Activated naive CD8-positive, alpha-beta T cell treated with anti-CD3 and anti-CD28 coated beads for 36 hours (primary cell): ENCODE results near the gene TBC1D4. TPM values are rescaled to one million over a fixed set of nuclear protein-coding genes. Genes with fewer than 3 reads are reported as not detected.
"Not testable (repeated sequence)": the region's sequence is repeated elsewhere in the genome, so short reads cannot be mapped to it uniquely, and the experiment has no call there.

Experiments used
- DNase-seq: peaks from one replicate; pipeline ENCODE4 v3.0.0; 2021
- H3K27ac Mint-ChIP-seq: one replicate; pipeline ENCODE4 v1.8.0; 2022; ENCODE audit warnings: mild to moderate bottlenecking, moderate library complexity, mixed read lengths
- H3K27me3 Mint-ChIP-seq: one replicate; pipeline ENCODE4 v1.8.0; 2022; ENCODE audit warnings: mild to moderate bottlenecking, mixed read lengths
- H3K36me3 Mint-ChIP-seq: one replicate; pipeline ENCODE4 v1.8.0; 2021; ENCODE audit warnings: mild to moderate bottlenecking, mixed read lengths
- H3K4me1 Mint-ChIP-seq: one replicate; pipeline ENCODE4 v1.8.0; 2021; ENCODE audit warnings: mixed read lengths
- H3K4me3 Mint-ChIP-seq: one replicate; pipeline ENCODE4 v1.8.0; 2022; ENCODE audit warnings: mild to moderate bottlenecking, moderate library complexity, mixed read lengths
- H3K9me3 Mint-ChIP-seq: one replicate; pipeline ENCODE4 v1.8.0; 2022; ENCODE audit warnings: mixed read lengths
- total RNA-seq, 2 experiments: library from RNA; stranded (reverse); gene quantifications; one replicate each; pipeline ENCODE4 v1.2.3, GENCODE V29; 2021

The TBC1D4 gene
- total RNA-seq, 2 experiments from 2014 or later: 41.7 to 46.1 TPM

DNA sequence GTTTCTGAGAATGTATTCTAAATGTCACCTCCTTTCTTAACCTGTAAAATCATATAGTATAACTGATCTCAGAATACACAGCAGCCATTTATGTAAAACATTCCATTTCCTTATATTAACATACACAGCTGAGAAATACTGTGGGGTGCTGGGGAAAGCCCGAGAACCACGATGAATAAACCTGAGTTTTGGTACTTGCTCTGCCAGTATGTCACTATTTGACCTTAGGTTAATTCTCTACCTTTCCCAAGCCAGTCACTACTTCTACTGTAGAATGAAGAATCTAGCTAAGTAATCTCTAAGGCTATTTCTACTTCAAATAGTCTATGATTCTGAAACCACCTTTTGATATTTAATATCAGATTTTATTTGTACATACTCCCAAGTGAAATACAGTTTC, 173.7 kb downstream of the TBC1D4 start:
- peak; percentile 61 for DNase-seq
- Mint-ChIP-seq H3K9me3 (peaks cover 10% of the 10 kb centered on the region), H3K4me3 (peak overlapping the region; percentile 26), H3K36me3 (peaks cover 71% of the 10 kb centered on the region), H3K27ac (peak overlapping the region; percentile 77), H3K27me3 (no peaks in the 10 kb centered on the region), H3K4me1 (peaks cover 46% of the 10 kb centered on the region)

DNA sequence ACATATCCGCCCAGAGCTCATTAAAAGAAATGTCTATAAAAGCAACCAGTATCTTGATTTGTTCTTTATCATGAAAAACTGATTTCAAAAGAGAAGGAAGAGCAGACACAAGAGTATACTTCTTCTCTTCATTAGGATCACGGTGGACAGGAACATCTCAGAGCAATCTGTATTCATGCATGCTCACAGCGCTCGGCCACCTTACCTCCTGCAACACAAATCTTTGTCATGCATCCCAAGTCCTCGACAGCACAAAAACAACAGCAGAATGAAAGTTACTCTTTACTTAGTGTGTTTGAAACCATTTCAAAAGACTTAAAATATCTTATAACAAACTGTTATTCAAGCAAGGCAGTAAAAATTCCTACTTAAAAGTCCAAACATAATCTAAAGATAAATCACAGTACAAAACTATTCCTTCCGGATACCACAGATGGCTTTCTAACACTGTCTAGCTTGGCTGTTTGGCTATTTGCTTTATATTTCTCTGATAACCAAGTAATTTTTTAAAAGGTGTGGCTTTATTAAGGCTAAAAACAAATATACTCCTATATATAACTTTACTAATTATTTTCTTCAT, 174.5 kb downstream of the TBC1D4 start:
- peaks cover 63% of the 10 kb centered on the region for H3K36me3 Mint-ChIP-seq
- peak overlapping the region; percentile 79 for H3K27ac Mint-ChIP-seq
- peaks cover 10% of the 10 kb centered on the region for H3K9me3 Mint-ChIP-seq
- no peak overlapping the region for H3K4me3 Mint-ChIP-seq
- peaks cover 38% of the 10 kb centered on the region for H3K4me1 Mint-ChIP-seq
- DNase-seq: no peak
- no peaks in the 10 kb centered on the region for H3K27me3 Mint-ChIP-seq

DNA sequence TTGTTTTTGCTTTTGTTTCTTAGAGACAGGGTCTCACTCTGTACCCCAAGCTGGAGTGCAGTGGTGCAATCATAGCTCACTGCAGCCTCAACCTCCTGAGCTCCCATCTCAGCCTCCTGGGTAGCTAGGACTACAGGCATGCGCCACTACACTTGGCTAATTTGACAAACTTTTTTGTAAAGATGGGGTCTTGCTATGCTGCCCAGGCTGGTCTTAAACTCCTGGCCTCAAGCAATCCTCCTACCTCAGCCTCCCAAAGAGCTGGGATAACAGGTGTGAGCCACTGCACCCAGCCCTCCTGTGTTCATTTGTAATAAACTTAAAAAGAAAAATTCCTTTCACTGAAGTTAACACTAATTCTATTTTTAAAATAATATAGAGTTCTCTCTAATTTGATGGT, 175.0 kb downstream of the TBC1D4 start:
- Mint-ChIP-seq H3K4me1 (peaks cover 35% of the 10 kb centered on the region), H3K27ac (peak overlapping the region; percentile 79), H3K36me3 (peaks cover 59% of the 10 kb centered on the region)
- H3K9me3 Mint-ChIP-seq, H3K27me3 Mint-ChIP-seq, DNase-seq, H3K4me3 Mint-ChIP-seq: not testable (repeated sequence)

DNA sequence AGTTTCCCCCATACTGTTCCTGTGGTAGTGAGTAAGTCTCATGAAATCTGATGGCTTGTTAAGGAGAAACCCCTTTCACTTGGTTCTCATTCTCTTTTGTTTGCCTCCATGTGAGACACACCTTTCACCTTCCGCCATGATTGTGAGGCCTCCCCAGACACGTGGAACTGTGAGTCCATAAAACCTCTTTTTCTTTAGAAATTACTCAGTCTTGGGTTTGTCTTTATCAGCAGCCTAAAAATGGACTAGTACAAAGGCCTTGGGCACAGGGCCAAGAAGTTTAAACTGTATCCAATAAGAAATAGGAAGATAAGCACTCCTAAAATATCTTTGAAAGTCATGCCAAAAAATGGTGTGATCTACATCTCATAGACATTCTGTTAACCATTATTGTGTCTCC, 176.9 kb downstream of the TBC1D4 start:
- no peak for DNase-seq
- H3K27me3 Mint-ChIP-seq: no peaks in the 10 kb centered on the region
- H3K4me1 Mint-ChIP-seq: peaks cover 33% of the 10 kb centered on the region
- no peak overlapping the region for H3K27ac Mint-ChIP-seq
- H3K36me3 Mint-ChIP-seq: peaks cover 49% of the 10 kb centered on the region
- H3K4me3 Mint-ChIP-seq: no peak overlapping the region
- peaks cover 10% of the 10 kb centered on the region for H3K9me3 Mint-ChIP-seq

DNA sequence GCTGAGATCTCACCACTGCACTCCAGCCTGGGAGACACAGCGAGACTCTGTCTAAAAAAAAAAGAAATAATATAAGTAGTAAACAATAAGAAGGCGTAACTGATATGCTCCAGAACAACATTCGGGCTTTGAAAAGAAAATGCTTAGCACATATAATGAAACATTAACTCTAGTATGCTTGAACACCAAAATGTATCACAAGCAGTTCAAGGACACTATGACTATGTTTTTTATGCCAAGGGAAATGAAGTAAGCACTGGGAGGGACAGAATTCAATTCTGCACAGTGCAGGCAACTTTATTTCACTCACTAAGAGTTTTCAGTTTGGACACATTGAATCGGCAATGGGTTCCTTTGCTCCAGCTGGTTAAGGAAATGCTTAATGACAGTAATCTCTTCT, 178.7 kb downstream of the TBC1D4 start:
- peaks cover 10% of the 10 kb centered on the region for H3K9me3 Mint-ChIP-seq
- peaks cover 35% of the 10 kb centered on the region for H3K4me1 Mint-ChIP-seq
- H3K4me3 Mint-ChIP-seq: no peak overlapping the region
- H3K36me3 Mint-ChIP-seq: peaks cover 51% of the 10 kb centered on the region
- no peaks in the 10 kb centered on the region for H3K27me3 Mint-ChIP-seq
- no peak for DNase-seq
- H3K27ac Mint-ChIP-seq: no peak overlapping the region

DNA sequence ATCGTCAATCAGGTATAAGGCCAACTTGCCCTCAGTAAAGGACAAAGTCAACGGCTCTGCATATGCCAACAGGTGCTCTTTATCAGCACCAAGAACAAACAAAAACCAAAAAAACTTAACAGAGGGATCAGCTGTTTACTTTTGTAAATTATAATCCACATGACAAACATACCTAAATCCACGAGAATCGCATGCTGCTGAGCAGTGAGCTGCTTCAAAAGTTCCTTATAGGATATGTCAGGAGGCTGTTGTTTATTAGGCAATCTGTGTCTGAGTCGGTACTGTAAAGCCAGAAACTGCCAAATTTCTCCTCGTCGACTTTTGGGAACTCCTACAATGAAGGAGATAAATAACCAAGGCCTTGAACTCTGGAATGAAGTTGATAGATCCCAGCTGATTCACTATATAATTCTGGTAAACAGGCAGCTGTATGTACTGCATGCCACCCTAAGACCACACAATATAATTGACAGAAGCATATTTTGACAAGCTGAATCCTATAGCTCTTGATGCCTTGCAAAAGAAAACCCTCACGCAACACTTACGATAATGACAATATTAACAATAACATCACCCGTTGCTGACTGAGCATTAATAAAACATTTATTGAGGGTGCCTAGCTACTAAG, 179.8 kb downstream of the TBC1D4 start:
- peaks cover 10% of the 10 kb centered on the region for H3K9me3 Mint-ChIP-seq
- H3K4me1 Mint-ChIP-seq: peaks cover 28% of the 10 kb centered on the region
- peaks cover 48% of the 10 kb centered on the region for H3K36me3 Mint-ChIP-seq
- H3K4me3 Mint-ChIP-seq: no peak overlapping the region
- H3K27me3 Mint-ChIP-seq: no peaks in the 10 kb centered on the region
- DNase-seq: no peak
- no peak overlapping the region for H3K27ac Mint-ChIP-seq

DNA sequence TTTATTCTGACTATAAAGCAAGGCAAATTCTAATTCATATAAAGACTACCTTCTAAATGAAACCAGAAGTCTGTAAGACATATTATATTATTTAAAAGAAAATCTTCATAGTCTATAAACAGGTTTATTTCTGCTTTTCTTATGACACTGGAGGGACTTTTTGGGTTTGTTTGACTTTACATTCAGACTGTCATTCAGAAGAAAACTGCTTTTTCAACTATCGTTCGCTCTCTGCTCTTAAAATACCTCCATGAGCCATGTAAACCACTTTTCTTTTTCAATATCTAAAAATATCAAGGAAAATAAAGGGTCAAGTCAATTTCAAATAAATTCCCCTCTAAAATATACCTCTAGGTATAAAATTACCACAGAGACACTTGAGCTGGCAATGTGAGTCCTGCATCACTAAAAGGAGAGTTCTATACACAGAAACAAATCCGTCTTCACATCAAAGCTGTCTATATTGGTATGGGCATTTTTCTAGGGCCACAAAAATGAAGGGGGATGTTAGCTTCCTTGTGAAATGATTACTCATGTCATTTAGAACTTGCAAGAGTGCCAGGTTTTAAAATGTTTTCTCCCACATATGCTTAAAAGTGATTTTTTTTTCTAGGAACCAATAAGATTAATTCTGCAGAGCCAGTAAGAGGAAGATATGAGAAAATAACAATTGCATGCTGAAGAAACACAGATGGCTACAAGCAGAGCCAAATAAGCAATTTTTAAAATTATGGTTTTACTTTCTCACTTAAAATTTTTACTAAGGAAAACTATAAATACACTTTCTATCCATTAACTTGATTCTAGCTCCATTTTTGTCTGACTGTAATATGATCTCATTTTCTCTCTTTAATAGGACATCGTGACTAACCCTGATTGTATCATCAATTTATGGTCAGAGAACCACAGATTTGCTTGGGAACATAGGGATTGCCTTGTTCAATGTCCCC, 181.8 kb downstream of the TBC1D4 start:
- peak overlapping the region; percentile 14 for H3K4me3 Mint-ChIP-seq
- H3K27me3 Mint-ChIP-seq: no peaks in the 10 kb centered on the region
- H3K4me1 Mint-ChIP-seq: peaks cover 38% of the 10 kb centered on the region
- H3K9me3 Mint-ChIP-seq: peaks cover 7% of the 10 kb centered on the region
- H3K27ac Mint-ChIP-seq: peak overlapping the region; percentile 85
- DNase-seq: no peak
- peaks cover 39% of the 10 kb centered on the region for H3K36me3 Mint-ChIP-seq

DNA sequence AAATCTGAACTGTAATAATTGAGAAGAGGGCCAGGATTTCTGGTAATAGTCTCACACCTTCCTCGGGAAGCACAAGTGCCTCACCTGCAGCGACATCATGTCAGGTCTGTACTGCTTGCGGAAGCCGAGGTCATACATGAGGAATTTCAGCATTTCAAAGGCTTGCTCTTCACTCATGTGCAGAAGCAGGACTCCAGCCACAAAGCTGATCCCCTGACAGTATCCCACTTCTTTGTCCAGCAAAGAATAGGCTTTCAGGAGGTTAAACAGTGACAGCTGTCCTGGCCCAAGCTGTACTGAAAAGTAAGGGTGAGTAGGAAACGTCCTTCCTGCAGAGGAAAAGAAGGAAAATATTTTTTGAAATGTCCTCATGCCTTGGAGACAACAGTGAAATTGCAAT, 182.7 kb downstream of the TBC1D4 start:
- no peak for DNase-seq
- Mint-ChIP-seq H3K27ac (peak overlapping the region; percentile 75), H3K36me3 (peaks cover 33% of the 10 kb centered on the region), H3K9me3 (no peaks in the 10 kb centered on the region), H3K4me1 (peaks cover 41% of the 10 kb centered on the region), H3K4me3 (no peak overlapping the region), H3K27me3 (no peaks in the 10 kb centered on the region)

DNA sequence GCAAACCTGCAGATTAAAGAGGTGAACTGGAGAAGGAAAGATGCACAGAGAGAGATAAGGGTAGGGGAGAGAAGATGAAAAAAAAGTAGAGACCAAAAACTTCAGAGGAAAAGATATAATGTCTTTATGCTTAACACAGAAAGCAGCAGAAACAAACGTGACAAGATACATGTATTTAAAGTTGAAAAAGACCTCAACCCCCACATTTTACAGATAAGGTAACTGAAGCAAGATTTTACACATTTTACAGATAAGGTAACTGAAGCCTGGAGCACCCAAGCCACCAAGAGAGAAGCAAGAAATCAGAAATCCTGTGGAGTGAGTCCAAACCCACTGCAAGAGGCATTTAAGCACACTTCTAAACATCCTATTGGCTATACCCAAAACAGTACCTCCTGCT, 185.3 kb downstream of the TBC1D4 start:
- Mint-ChIP-seq H3K4me1 (peaks cover 41% of the 10 kb centered on the region), H3K27me3 (no peaks in the 10 kb centered on the region), H3K4me3 (no peak overlapping the region), H3K27ac (no peak overlapping the region), H3K9me3 (no peaks in the 10 kb centered on the region), H3K36me3 (peaks cover 38% of the 10 kb centered on the region)
- DNase-seq: no peak

DNA sequence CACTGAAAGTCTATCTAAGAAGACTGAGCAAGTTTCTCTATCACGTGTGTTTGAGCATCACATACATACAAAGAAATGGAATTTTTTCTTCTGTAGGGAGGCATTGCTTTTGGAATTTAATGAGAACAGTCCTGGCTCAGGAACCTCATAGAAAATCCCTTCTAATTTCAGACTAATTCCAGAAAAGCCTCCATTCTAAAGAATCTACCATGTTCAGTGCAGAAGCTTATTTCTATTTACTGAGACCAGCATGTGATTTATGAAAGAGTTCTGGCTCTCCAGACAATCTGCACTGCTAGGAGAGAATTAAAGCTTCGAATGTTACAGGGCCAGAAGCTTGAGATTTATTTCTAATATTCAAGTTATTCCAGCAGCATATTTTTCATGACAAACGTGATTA, 186.8 kb downstream of the TBC1D4 start:
- Mint-ChIP-seq H3K36me3 (peaks cover 42% of the 10 kb centered on the region), H3K27me3 (no peaks in the 10 kb centered on the region), H3K9me3 (no peaks in the 10 kb centered on the region), H3K27ac (no peak overlapping the region), H3K4me1 (peaks cover 35% of the 10 kb centered on the region), H3K4me3 (no peak overlapping the region)
- no peak for DNase-seq

DNA sequence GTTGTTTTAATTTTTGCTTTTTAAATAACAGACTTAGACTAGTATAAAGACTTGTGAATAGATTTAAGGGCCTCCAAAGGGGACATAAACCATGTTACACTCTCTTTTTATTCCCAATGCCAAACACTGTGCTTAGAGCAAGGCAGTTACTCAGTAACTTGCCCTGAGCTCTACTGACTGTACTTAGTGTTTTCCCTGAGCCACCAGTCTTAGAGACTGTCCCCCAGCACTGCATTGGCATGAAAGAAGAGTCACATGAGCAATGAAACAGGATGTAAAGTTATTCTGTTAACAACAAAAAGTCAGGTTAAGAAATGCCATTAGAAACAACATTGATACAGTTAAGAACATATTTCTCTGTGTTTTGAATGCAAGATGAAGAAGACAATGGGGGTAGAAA, 187.9 kb downstream of the TBC1D4 start:
- H3K4me1 Mint-ChIP-seq: peaks cover 27% of the 10 kb centered on the region
- H3K4me3 Mint-ChIP-seq: no peak overlapping the region
- no peaks in the 10 kb centered on the region for H3K27me3 Mint-ChIP-seq
- no peak for DNase-seq
- H3K27ac Mint-ChIP-seq: no peak overlapping the region
- H3K9me3 Mint-ChIP-seq: no peaks in the 10 kb centered on the region
- H3K36me3 Mint-ChIP-seq: peaks cover 40% of the 10 kb centered on the region

DNA sequence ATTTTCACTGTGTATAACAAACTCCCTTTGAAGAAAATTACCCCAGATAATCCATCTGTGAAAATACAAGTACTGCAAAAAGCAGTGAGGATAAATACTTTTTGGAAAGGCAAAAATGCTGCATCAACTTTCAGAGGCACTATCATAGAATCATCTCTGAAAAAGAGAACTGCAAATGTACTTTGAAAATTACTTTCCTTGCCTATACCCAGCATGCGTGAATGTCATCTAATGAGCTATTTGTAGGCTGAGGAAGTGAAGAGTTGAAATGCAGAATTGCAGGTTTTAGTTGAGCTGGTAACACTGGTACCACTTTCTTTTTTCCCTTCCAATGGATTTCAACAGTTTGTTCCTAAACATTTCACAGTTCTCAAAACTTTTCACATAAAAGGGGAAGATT, 196.7 kb downstream of the TBC1D4 start:
- H3K4me1 Mint-ChIP-seq: no peaks in the 10 kb centered on the region
- H3K36me3 Mint-ChIP-seq: peaks cover 50% of the 10 kb centered on the region
- no peak overlapping the region for H3K4me3 Mint-ChIP-seq
- DNase-seq: no peak
- peaks cover 20% of the 10 kb centered on the region for H3K9me3 Mint-ChIP-seq
- H3K27me3 Mint-ChIP-seq: no peaks in the 10 kb centered on the region
- H3K27ac Mint-ChIP-seq: no peak overlapping the region

DNA sequence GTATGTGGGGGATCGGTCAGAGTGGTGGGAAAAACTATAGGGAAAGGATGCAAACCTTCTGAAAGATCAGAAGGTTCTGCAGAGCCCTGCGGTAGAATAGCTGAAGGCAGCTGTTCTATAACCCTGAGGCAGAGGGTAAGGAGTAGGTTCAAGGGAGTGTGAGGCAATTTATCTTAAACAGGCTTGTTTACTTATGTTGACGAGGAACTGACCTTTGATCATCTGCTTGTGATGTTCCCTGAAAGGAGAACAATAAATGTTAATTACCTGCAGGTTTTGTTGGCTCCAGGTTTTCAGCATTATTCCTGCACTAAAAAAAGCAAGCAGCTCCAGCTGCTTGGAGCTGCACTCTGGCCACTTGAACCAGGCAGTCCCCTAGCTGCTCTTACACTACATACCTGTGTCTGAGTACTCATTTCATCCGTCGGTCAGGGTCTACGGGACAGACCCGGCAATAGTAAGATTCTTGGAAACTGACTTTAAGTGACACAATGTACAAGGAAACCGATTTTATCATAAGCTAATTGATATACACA, 202.1 kb downstream of the TBC1D4 start:
- no peak for DNase-seq
- Mint-ChIP-seq H3K27me3 (peaks cover 4% of the 10 kb centered on the region), H3K9me3 (peaks cover 36% of the 10 kb centered on the region), H3K36me3 (peaks cover 28% of the 10 kb centered on the region), H3K4me3 (no peak overlapping the region), H3K4me1 (no peaks in the 10 kb centered on the region), H3K27ac (no peak overlapping the region)

DNA sequence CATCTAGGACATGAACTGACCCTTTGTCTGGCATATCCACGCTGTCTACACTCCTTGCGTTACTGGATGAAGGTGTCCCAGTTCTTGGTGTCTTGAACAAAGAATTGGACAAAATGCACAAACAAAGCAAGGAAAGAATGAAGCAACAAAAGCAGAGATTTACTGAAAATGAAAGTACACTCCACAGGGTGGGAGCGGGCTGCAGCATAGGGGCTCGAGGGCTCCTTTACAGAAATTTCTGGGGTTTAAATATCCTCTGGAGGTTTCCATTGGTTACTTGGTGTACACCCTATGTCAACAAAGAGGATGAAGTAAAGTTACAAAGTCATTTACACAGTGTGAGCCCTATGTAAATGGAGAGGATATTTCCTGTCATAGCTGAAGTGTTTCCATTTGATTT, 208.3 kb downstream of the TBC1D4 start:
- not testable (repeated sequence) for H3K4me1 Mint-ChIP-seq, DNase-seq, H3K27me3 Mint-ChIP-seq, H3K36me3 Mint-ChIP-seq, H3K27ac Mint-ChIP-seq, H3K4me3 Mint-ChIP-seq
- peaks cover 15% of the 10 kb centered on the region for H3K9me3 Mint-ChIP-seq

DNA sequence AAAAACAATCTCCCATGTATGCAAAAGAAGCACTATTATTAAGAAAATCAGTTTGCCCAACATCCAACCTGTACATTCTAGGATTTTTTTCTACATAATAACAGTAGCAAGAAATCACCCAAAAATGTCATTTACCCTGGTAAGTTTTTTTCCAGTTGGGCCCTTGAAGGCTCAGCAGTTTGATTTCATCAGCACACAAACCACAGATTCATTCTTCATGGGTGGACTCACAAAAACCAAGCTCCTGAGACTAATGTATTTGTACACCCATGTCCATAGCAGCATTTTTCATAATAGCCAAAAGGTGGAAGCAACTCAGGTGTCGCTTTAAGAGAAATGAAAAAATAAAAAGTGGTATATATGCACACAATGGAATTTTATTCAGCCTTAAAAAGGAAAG, 210.1 kb downstream of the TBC1D4 start:
- H3K9me3 Mint-ChIP-seq: peaks cover 10% of the 10 kb centered on the region
- no peak for DNase-seq
- H3K27me3 Mint-ChIP-seq: peaks cover 2% of the 10 kb centered on the region
- H3K36me3 Mint-ChIP-seq: peaks cover 4% of the 10 kb centered on the region
- H3K4me3 Mint-ChIP-seq: no peak overlapping the region
- H3K27ac Mint-ChIP-seq: no peak overlapping the region
- H3K4me1 Mint-ChIP-seq: peaks cover 2% of the 10 kb centered on the region
